GM12875 (cell line): ENCODE measurements around the gene SF3B6.
"Not testable (repeated sequence)": the region's sequence is repeated elsewhere in the genome, so short reads cannot be mapped to it uniquely, and the experiment has no call there.

Source experiments
- H3K4me3 ChIP-seq: one replicate; pipeline ENCODE4 v1.5.1; 2011; ENCODE audit warnings: low read depth, low read length, control low read depth
- CTCF ChIP-seq: IDR thresholded peaks from 2 replicates; pipeline ENCODE4 v1.5.1; 2011; ENCODE audit warnings: low read depth, mild to moderate bottlenecking, control low read depth, inconsistent platforms, low read length, moderate library complexity, borderline replicate concordance; ENCODE audit not compliant: insufficient read depth

SF3B6 gene

DNA sequence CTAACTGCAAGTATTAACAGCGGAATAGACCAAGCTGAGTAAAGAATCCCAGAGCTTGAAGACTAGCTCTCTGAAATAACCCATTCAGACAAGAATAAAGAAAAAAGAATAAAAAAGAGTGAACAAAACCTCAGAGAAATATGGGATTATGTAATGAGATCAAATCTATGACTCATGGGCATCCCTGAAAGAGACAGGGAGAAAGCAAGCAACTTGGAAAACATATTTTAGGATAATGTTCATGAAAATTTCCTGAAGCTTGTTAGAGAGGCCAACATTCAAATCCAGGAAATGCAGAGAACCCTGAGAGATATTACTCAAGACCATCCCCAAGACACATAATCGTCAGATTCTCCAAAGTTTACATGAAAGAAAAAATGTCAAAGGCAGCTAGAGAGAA lies 29.7 kb upstream of the SF3B6 start:
- H3K4me3 ChIP-seq = no peak overlapping the region
- TF ChIP-seq CTCF = no peak

- TF ChIP-seq CTCF = no peak
- H3K4me3 ChIP-seq = no peak overlapping the region
Measured at GRCh38 chr2:24104906-24105305, 28.8 kb upstream of the SF3B6 start.

DNA sequence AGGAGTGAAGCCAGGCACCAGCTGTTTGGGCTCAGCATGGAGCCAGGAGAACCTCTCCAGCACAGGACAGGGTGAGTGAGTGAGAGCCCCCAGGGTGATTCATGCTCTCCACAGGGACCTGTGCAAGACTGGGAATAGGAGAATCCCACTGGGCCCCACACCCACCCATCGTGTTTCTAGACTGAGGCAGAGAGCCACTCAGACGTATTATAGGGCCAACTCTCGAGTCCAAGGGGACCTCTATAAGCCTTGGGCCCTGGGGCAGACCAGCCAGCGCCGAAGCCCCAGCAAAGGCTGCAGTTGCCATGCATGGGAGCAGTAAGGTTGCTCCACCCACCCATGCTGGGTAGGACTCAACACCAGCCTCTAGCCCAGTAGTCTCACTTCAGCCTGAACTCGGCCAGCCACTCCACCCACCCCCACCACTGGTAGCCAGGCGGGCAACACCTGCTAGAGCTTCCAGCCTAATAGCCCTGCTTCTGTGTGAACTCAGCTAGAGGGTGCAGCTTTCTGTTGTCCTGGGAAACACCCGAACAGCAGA lies 28.1 kb upstream of the SF3B6 start:
- no peak overlapping the region for H3K4me3 ChIP-seq
- TF ChIP-seq CTCF = no peak

- H3K4me3 ChIP-seq = no peak overlapping the region
- TF ChIP-seq CTCF = no peak
Measured at GRCh38 chr2:24102677-24103076, 26.6 kb upstream of the SF3B6 start.

- no peak overlapping the region for H3K4me3 ChIP-seq
- TF ChIP-seq CTCF = no peak
Measured at GRCh38 chr2:24101992-24102391, 25.9 kb upstream of the SF3B6 start.

DNA sequence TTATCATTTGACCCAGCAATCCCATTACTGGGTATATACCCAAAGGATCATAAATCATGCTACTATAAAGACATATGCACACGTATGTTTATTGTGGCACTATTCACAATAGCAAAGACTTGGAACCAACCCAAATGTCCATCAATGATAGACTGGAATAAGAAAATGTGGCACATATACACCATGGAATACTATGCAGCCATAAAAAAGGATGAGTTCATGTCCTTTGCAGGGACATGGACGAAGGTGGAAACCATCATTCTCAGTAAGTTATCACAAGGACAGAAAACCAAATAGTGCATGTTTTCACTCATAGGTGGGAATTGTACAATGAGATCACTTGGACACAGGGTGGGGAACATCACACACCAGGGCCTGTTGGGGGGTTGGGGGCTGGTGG lies 24.6 kb upstream of the SF3B6 start:
- not testable (repeated sequence) for H3K4me3 ChIP-seq

GRCh38 chr2:24095171-24095677 lies 19.1 kb upstream of the SF3B6 start:
- not testable (repeated sequence) for H3K4me3 ChIP-seq

- not testable (repeated sequence) for H3K4me3 ChIP-seq
Measured at GRCh38 chr2:24093270-24093669, 17.1 kb upstream of the SF3B6 start.

DNA sequence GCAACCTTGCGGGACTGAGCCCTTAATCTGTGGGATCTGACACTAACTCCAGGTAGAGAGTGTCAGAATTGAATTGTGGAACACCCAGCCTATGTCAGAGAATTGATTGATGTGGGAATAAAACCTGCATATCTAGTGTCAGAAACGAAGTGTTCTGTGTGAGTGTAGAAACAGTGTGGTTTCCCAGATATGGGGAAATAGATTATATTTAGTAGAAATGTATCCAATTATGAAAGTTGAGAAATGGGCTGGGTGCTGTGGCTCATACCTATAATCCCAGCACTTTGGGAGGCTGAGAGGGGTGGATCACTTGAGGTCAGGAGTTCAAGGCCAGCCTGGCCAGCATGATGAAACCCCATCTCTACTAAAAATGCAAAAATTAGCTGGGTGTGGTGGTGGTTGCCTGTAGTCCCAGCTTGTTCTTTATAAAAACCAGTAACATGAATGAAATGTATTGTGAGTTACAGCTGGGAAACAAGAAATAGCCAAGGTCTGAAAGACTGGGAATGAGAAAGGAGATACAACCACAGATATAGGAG lies 12.8 kb upstream of the SF3B6 start:
- H3K4me3 ChIP-seq = no peak overlapping the region
- no peak for TF ChIP-seq CTCF
